ENCODE results near the gene SENP7.

DNA sequence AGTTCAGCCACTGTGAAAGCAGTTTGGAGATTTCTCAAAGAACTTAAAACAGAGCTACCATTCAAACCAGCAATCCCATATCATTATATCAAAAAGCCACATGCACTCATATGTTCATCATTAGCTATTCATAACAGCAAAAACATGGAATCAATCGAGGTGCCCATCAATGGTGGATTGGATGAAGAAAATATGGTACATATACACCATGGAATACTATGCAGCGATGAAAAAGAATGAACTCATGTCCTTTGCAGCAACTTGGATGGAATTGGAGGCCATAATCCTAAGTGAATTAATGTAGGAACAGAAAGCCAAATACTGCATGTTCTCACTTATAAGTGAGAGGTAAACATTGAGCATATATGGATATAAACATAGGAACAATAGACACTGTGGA, 224.7 kb downstream of the SENP7 start:
- TF ChIP-seq POLR2AphosphoS5 (IDR thresholded peaks at IDR 0.05; ENCODE audit: insufficient read depth in 1 of 2, low read depth in 1 of 2) (no peak), POLR2A (IDR thresholded peaks at IDR 0.05) (no peak)
- TF ChIP-seq, protein P1, sequence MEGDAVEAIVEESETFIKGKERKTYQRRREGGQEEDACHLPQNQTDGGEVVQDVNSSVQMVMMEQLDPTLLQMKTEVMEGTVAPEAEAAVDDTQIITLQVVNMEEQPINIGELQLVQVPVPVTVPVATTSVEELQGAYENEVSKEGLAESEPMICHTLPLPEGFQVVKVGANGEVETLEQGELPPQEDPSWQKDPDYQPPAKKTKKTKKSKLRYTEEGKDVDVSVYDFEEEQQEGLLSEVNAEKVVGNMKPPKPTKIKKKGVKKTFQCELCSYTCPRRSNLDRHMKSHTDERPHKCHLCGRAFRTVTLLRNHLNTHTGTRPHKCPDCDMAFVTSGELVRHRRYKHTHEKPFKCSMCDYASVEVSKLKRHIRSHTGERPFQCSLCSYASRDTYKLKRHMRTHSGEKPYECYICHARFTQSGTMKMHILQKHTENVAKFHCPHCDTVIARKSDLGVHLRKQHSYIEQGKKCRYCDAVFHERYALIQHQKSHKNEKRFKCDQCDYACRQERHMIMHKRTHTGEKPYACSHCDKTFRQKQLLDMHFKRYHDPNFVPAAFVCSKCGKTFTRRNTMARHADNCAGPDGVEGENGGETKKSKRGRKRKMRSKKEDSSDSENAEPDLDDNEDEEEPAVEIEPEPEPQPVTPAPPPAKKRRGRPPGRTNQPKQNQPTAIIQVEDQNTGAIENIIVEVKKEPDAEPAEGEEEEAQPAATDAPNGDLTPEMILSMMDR (IDR thresholded peaks at IDR 0.05), result no peak

All from vagina (tissue), 2 donors.